B cell (primary cell): ENCODE results near the gene EPB41L2. TPM values are rescaled to one million over a fixed set of nuclear protein-coding genes. Genes with fewer than 3 reads are reported as not detected.

Experiments used
- ATAC-seq: fragments of 200-7000 bp; cut with Tn5 transposase; one replicate; pipeline ENCODE4 v1.10.0; 2021; ENCODE audit warnings: low read depth, mild to moderate bottlenecking, moderate number of reproducible peaks, moderate library complexity
- CTCF ChIA-PET: fragments of 350-600 bp; sonication (Branson Sonifier 250); formaldehyde crosslinking; loops from one replicate; lab custom pipeline; 2021; ENCODE audit warnings: antibody characterized with exemption, inconsistent platforms; lab: Charles Lee
- POLR2A ChIA-PET: fragments of 350-600 bp; sonication (Branson Sonifier 250); formaldehyde crosslinking; loops from one replicate; lab custom pipeline; 2021; ENCODE audit warnings: antibody characterized with exemption; lab: Charles Lee
- DNase-seq: peaks from one replicate; pipeline ENCODE4 v3.0.0; 2013
- H2AFZ ChIP-seq: 2 replicates; pipeline ENCODE4 v1.6.1; 2012; ENCODE audit warnings: mild to moderate bottlenecking, low read depth, low read length; ENCODE audit not compliant: insufficient read depth, poor library complexity, severe bottlenecking
- H3K27ac ChIP-seq, 2 donors: 1 replicate in 1 of 2; 2 replicates in 1 of 2; pipeline ENCODE4 v1.5.1; 2012 to 2013; ENCODE audit warnings: low read length in 2 of 2, mild to moderate bottlenecking in 2 of 2, moderate library complexity in 1 of 2
- H3K27me3 ChIP-seq, 4 experiments: fragments of 200-600 bp in 1 of 4; sonication (generic) in 1 of 4; replicated peaks in 1 of 4; 1 replicate in 2 of 4; 2 replicates in 2 of 4; pipeline versions ENCODE4 v1.6.1 to v1.7.0; 2013 to 2016; ENCODE audit warnings: low read length in 3 of 4, mild to moderate bottlenecking in 2 of 4, mixed read lengths in 1 of 4, moderate library complexity in 1 of 4; ENCODE audit not compliant: insufficient read depth in 4 of 4, control insufficient read depth in 3 of 4; ENCODE audit errors: control extremely low read depth in 1 of 4
- H3K36me3 ChIP-seq, 2 experiments: replicated peaks in 1 of 2; 1 replicate in 1 of 2; 2 replicates in 1 of 2; pipeline versions ENCODE4 v1.6.1 to v1.7.1; 2013; ENCODE audit warnings: low read length in 1 of 2; ENCODE audit not compliant: insufficient read depth in 2 of 2, control insufficient read depth in 1 of 2; ENCODE audit errors: control extremely low read depth in 1 of 2, extremely low read depth in 1 of 2
- H3K4me1 ChIP-seq, 2 donors: fragments of 200-600 bp in 1 of 2; sonication (generic) in 1 of 2; 1 replicate in 1 of 2; 2 replicates in 1 of 2; pipeline versions ENCODE4 v1.5.1 to v1.6.1; 2013 to 2017; ENCODE audit warnings: low read length in 2 of 2; ENCODE audit not compliant: control insufficient read depth in 2 of 2, insufficient read depth in 2 of 2
- H3K4me2 ChIP-seq: replicated peaks from 2 replicates; pipeline ENCODE3; 2012; ENCODE audit warnings: mild to moderate bottlenecking, low read depth, low read length; ENCODE audit not compliant: poor library complexity, severe bottlenecking
- H3K4me3 ChIP-seq, 5 experiments: fragments of 200-600 bp in 1 of 5; sonication (generic) in 1 of 5; 1 replicate in 3 of 5; 2 replicates in 2 of 5; pipeline versions ENCODE4 v1.5.1 to v1.7.0; 2011 to 2016; ENCODE audit warnings: low read length in 4 of 5, mild to moderate bottlenecking in 4 of 5, low read depth in 2 of 5, control low read depth in 1 of 5, moderate library complexity in 1 of 5; ENCODE audit not compliant: insufficient read depth in 1 of 5; ENCODE audit errors: control extremely low read depth in 1 of 5, extremely low read depth in 1 of 5
- H3K79me2 ChIP-seq: fragments of 200-600 bp; sonication (generic); one replicate; pipeline ENCODE4 v1.6.0; 2016; ENCODE audit warnings: low read length; ENCODE audit not compliant: control insufficient read depth, insufficient read depth
- H3K9ac ChIP-seq: fragments of 200-600 bp; sonication (generic); 2 replicates; pipeline ENCODE4 v1.6.1; 2017; ENCODE audit warnings: mild to moderate bottlenecking, low read length, moderate library complexity
- H3K9me3 ChIP-seq, 3 donors: one replicate each; pipeline versions ENCODE4 v1.6.1 to v1.7.1; 2013; ENCODE audit warnings: low read length in 2 of 3; ENCODE audit not compliant: control insufficient read depth in 2 of 3, insufficient read depth in 1 of 3; ENCODE audit errors: control extremely low read depth in 1 of 3
- H4K20me1 ChIP-seq: 2 replicates; pipeline ENCODE4 v1.6.0; 2012; ENCODE audit warnings: mild to moderate bottlenecking, low read length; ENCODE audit not compliant: insufficient read depth, control insufficient read depth, poor library complexity, severe bottlenecking
- H3K27ac Mint-ChIP-seq: one replicate; pipeline ENCODE4 v1.8.0; 2021; ENCODE audit warnings: mixed read lengths
- H3K27me3 Mint-ChIP-seq: one replicate; pipeline ENCODE4 v1.8.0; 2021; ENCODE audit warnings: mixed read lengths
- H3K4me1 Mint-ChIP-seq: one replicate; pipeline ENCODE4 v1.8.0; 2021; ENCODE audit warnings: mixed read lengths
- H3K4me3 Mint-ChIP-seq: one replicate; pipeline ENCODE4 v1.8.0; 2021; ENCODE audit warnings: mixed read lengths
- H3K9me3 Mint-ChIP-seq: one replicate; pipeline ENCODE4 v1.8.0; 2022; ENCODE audit warnings: mixed read lengths; ENCODE audit not compliant: insufficient read depth
- CTCF ChIP-seq: fragments of 200-600 bp; IDR thresholded peaks from one replicate; pipeline ENCODE4 v1.8.0; 2022; ENCODE audit warnings: antibody characterized with exemption, mild to moderate bottlenecking
- EZH2 ChIP-seq: IDR thresholded peaks from 2 replicates; pipeline ENCODE4 v1.6.1; 2012; ENCODE audit warnings: borderline replicate concordance, low read depth, mild to moderate bottlenecking, moderate library complexity, low read length; ENCODE audit not compliant: insufficient read depth, poor library complexity, severe bottlenecking
- WGBS: methylation state at CpG from one replicate; pipeline ENCODE4 v1.1.5; 2013; ENCODE audit warnings: missing lambda C conversion rate; ENCODE audit not compliant: insufficient coverage; 5-methylcytosine and 5-hydroxymethylcytosine counted together
- intact Hi-C: fragments of 100-400 bp; cut with micrococcal nuclease; formaldehyde crosslinking; loops from one replicate; pipeline ENCODE4 v1.10.0; 2022
- polyA plus RNA-seq: library from polyadenylated mRNA; depleted of rRNA; stranded (reverse); fragments of >200 nt; gene quantifications from 2 replicates; pipeline ENCODE4 v1.2.3, GENCODE V29; 2012
- total RNA-seq, 2 donors: library from RNA; stranded (reverse); fragments of 120-200 nt in 1 of 2; gene quantifications; 1 replicate in 1 of 2; 2 replicates in 1 of 2; pipeline versions ENCODE4 v1.2.3 to v1.2.4, GENCODE V29; 2013 to 2022

The EPB41L2 gene
- total and polyA plus RNA-seq, 2 donors (not counting 1 experiment from before 2014, with no cell fraction given) = 17.8 to 61.0 TPM

GRCh38 chr6:131014080-131014776 lies 48.8 kb downstream of the EPB41L2 start:
- H3K27me3 ChIP-seq = no peaks in the 10 kb centered on the region
- CTCF ChIA-PET = interaction anchor here (0.9 kb wide), 1 partner anchor 11 kb away, joined by 3 read pairs; no protein-coding TSS in a partner anchor
- no peak overlapping the region for H2AFZ ChIP-seq
- H3K4me3 Mint-ChIP-seq = no peak overlapping the region
- peaks cover 26% of the 10 kb centered on the region for H3K79me2 ChIP-seq
- no peak for ATAC-seq
- peaks cover 11% of the 10 kb centered on the region for H3K4me1 Mint-ChIP-seq
- H3K36me3 ChIP-seq = no peaks in the 10 kb centered on the region
- H3K4me1 ChIP-seq = no peaks in the 10 kb centered on the region
- DNase-seq = no peak
- H3K27ac Mint-ChIP-seq = no peak overlapping the region
- no peak overlapping the region for H3K27ac ChIP-seq
- H3K4me3 ChIP-seq = no peak overlapping the region
- intact Hi-C loops = no loop called here
- 80% methylated on average over 1 of the region's 5 CpGs for WGBS
- no peaks in the 10 kb centered on the region for H3K9me3 ChIP-seq
- H3K9me3 Mint-ChIP-seq = no peaks in the 10 kb centered on the region
- TF ChIP-seq CTCF = no peak
- TF ChIP-seq EZH2 = no peak
- POLR2A ChIA-PET = no interaction called here
- no peaks in the 10 kb centered on the region for H3K27me3 Mint-ChIP-seq
- no peak overlapping the region for H3K9ac ChIP-seq
- H4K20me1 ChIP-seq = peaks cover 4% of the 10 kb centered on the region
- no peak overlapping the region for H3K4me2 ChIP-seq

GRCh38 chr6:131013495-131013894 lies 49.5 kb downstream of the EPB41L2 start:
- H3K4me3 Mint-ChIP-seq = no peak overlapping the region
- POLR2A ChIA-PET = no interaction called here
- H3K4me2 ChIP-seq = no peak overlapping the region

More at GRCh38 chr6:131013495-131013894, 49.5 kb downstream of the EPB41L2 start:
- no peak overlapping the region for H3K27ac ChIP-seq
- Mint-ChIP-seq H3K4me1 (peaks cover 11% of the 10 kb centered on the region), H3K9me3 (peaks cover 4% of the 10 kb centered on the region), H3K27ac (no peak overlapping the region), H3K27me3 (no peaks in the 10 kb centered on the region)
- CTCF ChIA-PET = interaction anchor here (0.9 kb wide), 1 partner anchor 11 kb away, joined by 3 read pairs; no protein-coding TSS in a partner anchor
- H3K9me3 ChIP-seq = peaks cover 0 to 5% (median under 1%) of the 10 kb centered on the region in 3 donors
- DNase-seq (no peak), ATAC-seq (no peak)
- no peaks in the 10 kb centered on the region for H3K36me3 ChIP-seq
- TF ChIP-seq CTCF (no peak), EZH2 (no peak)
- no peak overlapping the region for H3K9ac ChIP-seq
- 56% methylated on average over 2 of the region's 2 CpGs for WGBS
- H3K79me2 ChIP-seq = peaks cover 33% of the 10 kb centered on the region
- no peaks in the 10 kb centered on the region for H3K4me1 ChIP-seq
- peaks cover 4% of the 10 kb centered on the region for H4K20me1 ChIP-seq
- no peak overlapping the region for H2AFZ ChIP-seq
- intact Hi-C loops = no loop called here
- no peaks in the 10 kb centered on the region for H3K27me3 ChIP-seq
- no peak overlapping the region for H3K4me3 ChIP-seq
